ENCODE data around the gene BOC.

GRCh38 chr3:113234688-113235260 lies 23.4 kb downstream of the BOC start:
- TF ChIP-seq BHLHE40 (IDR thresholded peaks at IDR 0.05; ENCODE audit: low read depth, low read length) = no peak
- no peak for TF ChIP-seq CTCF (conservative IDR thresholded peaks at IDR 0.05; ENCODE audit: low read depth, low read length)
- no peak for TF ChIP-seq SMC3 (IDR thresholded peaks at IDR 0.05; ENCODE audit: low read depth, low read length)
- TF ChIP-seq POLR2A (IDR thresholded peaks at IDR 0.05; ENCODE audit: low read depth, low read length) = no peak
- no peak for TF ChIP-seq FOS (IDR thresholded peaks at IDR 0.05; ENCODE audit: low read depth, low read length)
- TF ChIP-seq CEBPB (IDR thresholded peaks at IDR 0.05; ENCODE audit: low read depth, low read length) = no peak
- no peak for TF ChIP-seq ELK1 (IDR thresholded peaks at IDR 0.05; ENCODE audit: borderline replicate concordance, low read depth, low read length)
